Epidermal melanocyte (primary cell): ENCODE measurements around the gene COA1.
"Not testable (repeated sequence)": the region's sequence is repeated elsewhere in the genome, so short reads cannot be mapped to it uniquely, and the experiment has no call there.

ENCODE experiments used
- DNase-seq: peaks from one replicate; pipeline ENCODE4 v3.0.0; 2011; ENCODE audit warnings: low spot score; ENCODE audit not compliant: insufficient read length

COA1 gene

GRCh38 chr7:43596426-43596825, 132.9 kb downstream of the COA1 start:
- not testable (repeated sequence) for DNase-seq

DNA sequence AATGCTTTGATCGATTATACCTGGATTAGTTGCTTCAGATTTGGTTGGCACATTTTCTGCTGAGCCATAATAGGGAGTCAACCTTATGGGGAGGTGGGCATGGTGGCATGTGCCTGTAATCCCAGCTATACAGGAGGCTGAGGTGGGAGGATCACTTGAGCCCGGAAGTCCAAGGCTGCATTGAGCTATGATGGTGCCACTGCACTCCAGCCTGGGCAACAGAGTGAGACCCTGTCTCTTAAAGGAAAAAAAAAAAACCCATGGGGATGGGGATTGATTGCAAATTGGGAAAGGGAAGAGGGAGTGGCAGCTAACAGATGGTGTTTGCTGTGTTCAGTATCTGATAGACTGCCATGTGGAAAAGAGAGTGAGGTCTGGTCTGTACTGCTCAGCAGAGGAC, 135.3 kb downstream of the COA1 start:
- no peak for DNase-seq

DNA sequence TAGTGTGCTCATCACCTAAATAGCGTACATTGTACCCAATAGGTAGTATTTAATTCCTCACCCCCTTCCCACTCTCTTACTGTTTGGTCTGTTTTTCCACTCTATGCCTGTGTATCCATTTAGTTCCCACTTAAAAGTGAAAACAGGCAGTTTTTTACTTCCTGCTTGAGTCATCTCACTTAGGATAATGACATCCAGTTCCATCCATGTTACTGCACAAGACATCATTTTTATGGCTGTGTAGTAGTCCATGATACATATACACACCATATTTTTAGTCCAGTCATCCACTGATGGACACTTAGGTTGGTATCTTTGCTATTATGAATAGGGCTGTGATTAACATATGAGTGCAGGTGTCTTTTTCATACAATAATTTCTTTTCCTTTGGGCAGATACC, 136.3 kb downstream of the COA1 start:
- DNase-seq: no peak

- DNase-seq: no peak
Observed at GRCh38 chr7:43592326-43592725, 137.0 kb downstream of the COA1 start.

DNA sequence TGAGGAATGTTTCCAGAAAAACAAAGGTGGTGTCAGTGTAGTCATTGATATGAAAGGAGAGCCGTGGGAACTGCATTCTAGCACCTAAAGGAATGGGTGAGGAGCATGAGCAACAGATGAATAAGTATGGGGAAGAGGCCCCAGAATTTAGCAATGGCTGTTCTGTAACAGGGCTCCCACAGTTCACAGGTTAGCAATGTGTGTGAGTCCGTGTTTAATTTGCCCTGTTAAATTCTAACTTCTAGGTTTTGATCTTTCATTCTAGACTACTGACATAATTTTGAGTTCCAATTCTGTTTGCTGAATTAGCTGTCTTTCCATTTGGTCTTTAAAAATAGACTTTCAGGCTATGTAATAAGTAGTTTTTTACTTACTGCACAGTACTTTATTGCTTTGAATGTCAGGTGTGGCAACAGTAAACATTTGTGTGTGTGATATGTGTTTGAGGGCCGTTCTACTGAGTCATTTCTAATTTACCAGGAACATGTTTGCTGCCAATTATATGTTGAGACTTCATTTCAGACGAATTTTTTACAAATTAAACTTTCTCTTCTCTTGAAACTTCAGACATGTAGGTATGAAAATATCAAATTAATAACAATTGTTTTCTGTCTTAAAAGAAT, 137.7 kb downstream of the COA1 start:
- no peak for DNase-seq

- DNase-seq: no peak
Observed at GRCh38 chr7:43590862-43591557, 138.3 kb downstream of the COA1 start.

DNA sequence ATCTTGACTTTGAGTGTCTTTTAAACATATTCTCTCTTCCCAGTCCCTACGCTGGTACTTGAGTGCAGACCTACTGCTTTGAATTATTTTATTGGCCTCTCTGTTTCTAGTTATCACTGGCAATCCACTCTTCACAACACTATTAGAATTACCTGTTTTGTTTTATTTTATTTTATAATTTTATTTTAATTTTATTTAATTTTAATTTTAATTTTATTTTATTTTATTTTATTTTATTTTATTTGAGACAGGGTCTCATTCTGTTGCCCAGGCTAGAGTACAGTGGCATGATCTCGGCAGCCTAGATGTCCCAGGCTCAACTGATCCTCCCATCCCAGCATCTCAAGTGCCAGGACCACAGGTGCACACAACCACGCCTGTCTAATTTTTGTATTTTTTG, 139.6 kb downstream of the COA1 start:
- DNase-seq: no peak
